ENCODE measurements around the gene NPAS2.

NPAS2 gene

DNA sequence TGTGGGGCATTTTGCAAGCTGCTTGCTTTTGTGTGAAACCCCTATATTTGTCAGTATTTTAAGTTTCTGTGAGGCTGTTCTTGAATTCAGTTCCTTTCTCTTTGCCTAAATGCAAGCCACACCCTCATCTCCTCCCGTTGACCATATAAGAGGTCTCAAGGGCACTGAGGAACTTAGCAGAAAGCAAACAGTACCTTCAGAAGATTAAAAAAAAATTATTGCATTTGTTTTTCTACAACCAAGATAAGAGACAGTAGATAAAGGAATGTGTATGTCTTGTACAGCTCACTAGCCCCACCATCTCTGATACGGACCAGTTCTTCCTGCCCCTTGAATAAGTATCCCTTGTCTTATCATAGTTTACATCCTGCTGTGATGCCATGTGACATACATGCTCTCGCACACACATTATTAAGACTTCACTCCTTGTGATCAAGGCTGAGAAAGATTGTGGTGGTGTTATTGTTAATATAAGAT lies 64.2 kb downstream of the NPAS2 start:
- DNase-seq (ENCODE audit: low read depth in 3 of 3), result no peak

DNA sequence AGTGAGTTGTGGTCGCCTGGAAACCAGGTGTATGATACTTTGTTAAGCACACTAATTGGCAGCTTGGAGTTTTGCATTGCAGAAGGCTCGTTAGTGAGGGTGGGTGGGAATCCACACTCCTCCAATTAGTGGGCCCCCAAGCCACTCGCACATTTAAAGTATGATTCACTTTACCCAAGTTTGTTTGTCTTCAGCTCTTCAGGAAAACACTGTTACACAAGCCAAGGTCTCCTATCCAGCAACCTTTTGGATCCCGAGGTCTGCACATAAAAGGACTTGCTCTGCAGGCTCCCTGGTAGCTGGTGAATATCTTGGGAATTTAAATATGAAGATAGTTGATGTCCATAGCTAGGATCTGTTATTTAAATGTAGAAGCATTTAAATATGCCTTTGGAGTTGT lies 66.1 kb downstream of the NPAS2 start:
- DNase-seq (ENCODE audit: low read depth in 3 of 3), result no peak

DNA sequence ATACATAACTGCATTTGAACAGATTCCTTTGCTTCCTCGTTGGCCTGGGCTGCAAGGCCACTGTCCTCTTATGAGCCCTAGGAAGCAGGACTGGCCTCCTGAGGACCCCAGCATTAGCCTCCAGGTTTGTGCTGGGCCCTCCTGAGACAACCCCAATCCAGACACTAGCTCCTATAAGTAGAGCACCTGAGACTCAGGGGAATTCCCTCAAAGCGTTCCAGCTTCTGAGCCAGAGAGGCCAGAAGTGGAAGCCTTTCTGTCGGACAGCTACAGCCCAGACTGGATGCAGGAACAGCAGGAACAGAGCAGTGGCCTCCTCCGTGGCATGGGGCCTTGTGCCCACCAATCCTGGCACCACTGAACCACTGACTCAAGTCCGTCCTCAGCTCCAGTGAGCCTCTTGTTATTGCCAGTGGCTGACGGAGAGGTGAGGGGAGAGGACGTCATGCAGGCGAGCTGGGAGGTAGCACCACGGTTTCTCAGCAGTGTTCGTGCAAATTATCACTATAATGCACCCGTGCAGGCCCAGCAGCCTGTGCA lies 67.2 kb downstream of the NPAS2 start:
- DNase-seq (ENCODE audit: low read depth in 3 of 3), result no peak

DNA sequence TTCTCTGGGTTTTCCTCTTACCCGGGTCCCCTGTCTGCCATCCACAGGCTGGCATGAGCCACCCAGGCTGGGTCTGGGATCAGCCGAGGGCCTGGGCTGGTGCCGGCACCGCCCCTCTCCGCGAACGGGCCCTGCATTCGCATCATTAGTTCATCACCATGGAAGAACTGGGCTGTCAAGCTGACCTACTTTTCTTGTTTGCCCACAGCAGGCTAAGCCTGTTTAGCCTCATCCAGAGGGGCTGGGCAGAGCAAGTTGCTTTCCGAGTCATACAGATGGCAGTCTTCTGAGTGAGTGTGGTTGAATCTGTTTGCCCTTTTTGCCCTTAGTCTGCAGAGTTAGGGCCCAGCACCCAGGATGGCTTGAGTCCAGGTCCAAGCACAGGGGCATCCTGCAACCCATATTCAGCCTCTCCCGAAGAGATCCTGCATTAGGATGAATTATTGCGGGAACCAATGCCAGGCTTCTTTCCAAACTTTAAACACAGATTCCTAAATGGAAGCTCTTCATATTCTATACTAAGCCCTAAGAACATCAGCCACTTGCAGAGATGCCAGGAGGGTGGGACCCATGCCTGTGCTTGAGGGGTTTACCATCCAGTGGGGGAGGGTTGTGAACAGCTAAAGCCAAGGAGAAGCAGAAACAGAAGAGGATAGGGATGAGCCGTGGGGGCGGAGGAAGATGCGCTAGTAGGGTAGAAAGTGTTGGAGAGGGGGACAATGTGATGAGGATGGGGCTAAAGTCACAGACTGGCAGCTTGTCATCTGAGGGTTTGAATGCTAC lies 68.0 kb downstream of the NPAS2 start:
- no peak for DNase-seq (ENCODE audit: low read depth in 3 of 3)

DNA sequence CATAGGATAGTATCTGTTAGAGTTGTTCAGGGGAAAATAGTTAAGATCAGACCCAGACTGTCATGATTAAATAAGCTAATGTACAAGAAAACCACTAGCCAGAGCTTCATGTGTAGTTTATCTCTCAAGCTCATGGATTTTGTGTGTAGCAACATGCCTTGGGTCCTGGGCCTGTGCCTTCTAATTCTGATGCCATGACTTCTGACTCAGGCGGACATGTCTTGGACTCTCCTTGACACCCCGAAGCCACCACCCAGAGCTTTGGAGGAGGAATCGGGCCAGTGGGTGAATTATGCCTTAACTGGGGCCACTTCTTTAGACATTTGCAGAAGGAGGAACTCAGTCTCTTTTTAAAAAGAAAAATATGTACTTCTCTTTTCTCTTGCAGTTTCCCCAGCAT lies 68.7 kb downstream of the NPAS2 start:
- DNase-seq (ENCODE audit: low read depth in 3 of 3), result no peak

DNA sequence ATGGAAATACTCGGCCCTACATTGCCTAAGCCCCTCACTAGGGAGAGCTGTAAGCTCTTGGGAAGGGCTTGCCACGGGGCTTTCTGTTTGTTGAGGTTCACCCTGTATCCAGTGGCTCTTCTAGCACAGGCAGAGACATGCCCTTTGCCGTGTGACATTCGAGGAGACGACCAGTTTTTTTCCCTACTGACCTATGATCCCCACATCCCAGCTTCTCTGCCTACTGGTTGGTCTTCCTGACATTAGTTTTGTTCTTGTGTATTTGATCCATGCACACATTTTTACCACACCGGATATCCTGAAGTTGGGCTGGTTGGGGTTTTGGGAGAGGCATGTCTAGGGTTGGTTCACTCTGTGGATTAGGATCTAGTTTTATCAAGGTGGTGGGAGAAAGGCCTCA lies 69.3 kb downstream of the NPAS2 start:
- DNase-seq (ENCODE audit: low read depth in 3 of 3), result no peak

DNA sequence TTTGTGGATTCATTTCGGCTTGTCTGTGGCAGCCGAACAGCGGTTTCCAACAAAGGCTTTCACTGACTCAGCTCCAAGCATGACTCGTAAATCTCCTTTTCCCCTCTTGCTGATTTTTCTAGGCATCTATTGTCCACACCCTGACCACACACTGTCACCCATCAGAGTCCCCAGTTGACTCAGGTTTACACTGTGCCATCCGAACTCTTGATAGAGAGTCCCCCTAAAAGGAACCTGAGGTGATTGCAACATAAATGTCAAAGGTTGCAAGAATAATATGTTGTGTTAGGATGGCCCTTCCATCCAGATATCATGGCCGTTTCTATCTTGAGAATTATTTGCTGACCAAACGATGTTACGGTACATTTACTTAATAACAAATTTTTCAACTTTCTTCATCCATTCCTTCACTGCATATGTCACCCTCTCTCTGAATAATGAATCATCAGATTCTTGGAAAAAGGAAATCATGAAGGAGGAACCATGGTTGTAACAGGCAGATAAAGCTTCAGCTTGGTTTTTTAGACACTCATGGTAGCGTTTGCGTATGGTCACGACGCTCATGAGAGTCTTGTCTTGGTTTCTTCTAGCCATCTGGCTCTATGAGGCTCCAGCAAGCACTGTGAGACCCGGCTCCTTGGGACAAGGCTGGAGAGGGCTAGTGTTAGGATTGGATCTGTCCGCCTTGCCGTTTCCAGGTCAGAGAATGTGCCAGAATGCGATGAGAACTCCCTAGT lies 72.1 kb downstream of the NPAS2 start:
- no peak for DNase-seq (ENCODE audit: low read depth in 3 of 3)

DNA sequence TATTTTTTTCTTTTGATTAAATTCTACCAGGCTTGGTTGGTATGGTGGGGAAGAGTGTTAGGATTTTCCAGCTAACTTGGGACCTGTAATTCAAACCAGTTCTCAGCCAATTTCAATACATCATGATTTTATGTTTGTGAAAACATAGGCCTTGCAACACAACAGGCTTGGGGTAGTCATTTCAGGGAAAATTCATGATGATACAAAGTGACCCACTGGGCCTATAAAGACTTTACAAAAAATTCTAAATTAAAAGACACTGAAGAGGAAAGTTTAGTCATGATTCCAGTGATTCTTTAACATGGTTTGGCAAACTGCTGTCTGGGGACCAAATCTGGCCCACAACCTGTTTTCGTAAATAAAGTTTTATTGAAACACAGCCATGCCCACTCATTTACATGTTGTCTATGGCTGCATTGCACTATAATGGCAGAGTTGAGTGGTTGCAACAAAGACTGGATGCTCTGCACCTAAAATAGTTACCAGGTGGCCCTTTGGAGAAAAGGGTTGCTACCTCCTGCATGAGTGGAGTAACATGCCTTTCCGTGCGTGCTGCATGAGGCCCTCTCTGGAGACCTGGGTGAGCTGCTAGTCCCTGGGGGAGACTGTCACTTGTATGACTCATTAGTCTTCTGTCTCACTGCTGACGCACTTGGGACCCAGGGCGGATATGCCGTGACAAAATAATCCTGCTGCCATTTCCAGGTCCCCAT lies 73.6 kb downstream of the NPAS2 start:
- no peak for DNase-seq (ENCODE audit: low read depth in 3 of 3)

DNA sequence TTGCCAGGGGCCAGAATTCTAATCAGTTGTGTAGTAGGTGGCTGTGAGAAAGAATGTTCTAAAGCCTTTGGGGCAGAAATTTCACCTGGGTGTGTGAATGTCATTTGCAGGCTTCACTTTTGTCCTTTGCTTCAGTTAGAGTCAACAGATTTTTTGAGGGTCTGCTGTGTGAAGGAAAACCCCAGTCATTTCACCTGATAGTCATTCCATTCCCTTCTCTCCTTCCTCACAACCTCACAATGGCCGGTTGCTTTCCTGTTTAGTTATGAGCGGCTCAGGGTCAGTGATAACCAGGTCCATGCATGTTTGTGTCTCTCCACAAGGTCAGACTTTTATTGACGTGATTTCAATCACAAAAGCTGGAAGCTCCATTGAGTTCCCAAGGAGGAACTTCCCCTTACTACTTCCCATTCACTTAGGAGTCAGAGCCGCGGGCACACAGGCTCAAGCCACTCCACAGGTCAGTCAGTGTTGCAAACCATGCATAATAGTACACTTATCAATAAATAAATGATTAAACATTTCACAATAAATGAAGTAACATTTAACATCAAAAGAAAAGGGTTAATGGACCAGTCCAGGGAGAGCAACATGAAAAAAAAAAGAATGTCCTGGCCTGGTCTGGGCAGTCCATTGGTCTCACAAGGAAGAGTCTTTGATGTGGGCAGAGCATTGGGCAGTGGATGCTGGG lies 74.3 kb downstream of the NPAS2 start:
- no peak for DNase-seq (ENCODE audit: low read depth in 3 of 3)

DNA sequence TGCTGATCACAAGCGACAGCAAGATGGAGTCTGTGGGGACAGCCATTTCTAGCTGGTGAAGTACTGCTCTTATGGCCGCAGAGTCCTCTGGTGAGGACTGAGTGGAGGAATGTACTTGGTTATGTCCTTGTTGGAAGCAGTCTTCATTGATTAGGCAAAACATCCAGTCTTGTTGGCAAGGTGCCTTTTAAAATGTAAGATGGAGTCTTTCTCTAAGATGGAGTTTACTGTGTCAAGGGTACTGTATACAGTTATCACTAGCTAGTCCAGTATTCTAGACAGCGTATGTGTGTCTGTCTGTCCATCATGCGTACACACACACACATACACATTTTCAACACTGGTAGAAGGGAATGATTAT lies 74.8 kb downstream of the NPAS2 start:
- no peak for DNase-seq (ENCODE audit: low read depth in 3 of 3)

DNA sequence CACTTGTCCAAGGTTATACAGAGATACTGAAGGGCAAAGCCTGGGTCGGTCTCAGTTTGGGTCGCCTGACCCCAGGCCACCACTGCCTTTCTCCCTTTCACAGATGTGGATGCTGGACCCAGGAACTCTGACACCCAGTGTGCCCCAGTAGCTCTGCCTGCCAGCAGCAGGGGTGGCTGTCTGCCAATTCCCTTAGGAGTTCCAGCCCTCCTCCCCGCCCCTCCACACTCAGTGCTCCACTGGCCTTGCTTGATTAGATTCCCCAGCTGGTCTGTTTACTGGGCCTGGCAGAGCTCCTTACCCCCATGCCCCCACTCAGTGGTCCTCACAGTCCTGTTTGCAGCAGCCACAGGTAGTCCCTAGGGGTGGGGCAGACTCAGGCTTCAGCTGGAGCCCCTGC lies 75.5 kb downstream of the NPAS2 start:
- DNase-seq (ENCODE audit: low read depth in 3 of 3), result no peak

DNA sequence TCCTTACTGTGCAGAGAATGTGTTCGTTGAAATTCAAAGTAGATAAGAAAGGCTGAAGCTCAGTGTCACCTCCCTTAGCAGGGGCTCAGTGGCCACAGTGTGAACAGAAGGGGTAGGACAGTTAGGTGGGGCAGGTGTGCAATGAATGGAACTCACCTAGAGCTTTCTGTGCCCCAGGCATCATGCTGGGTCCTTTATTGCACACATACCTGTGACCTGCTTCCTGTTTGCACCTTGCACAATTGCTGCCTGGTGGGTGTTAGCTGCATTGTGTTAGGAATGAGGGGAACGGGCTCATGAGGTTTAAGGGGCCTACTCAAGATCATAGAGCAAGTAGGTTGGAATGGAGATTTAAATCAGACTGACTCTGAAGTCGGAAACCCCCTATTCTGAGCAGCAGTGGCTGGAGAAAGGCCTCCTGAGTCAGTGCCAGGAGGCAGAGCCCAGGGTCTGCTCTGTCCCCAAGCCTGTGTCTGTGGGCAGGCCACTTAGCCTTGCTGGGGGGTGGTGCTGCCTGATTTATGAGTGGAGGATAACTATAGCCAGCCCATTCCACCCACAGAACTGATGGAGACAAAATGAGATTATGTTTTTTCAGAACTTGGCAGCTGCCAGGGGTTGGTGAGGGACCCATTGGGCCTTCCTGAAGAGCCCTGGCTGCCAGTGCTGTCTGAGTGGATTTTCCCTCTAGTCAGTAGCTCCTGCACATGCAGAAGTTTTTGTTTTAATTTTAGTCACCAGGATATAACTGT lies 76.2 kb downstream of the NPAS2 start:
- no peak for DNase-seq (ENCODE audit: low read depth in 3 of 3)

DNA sequence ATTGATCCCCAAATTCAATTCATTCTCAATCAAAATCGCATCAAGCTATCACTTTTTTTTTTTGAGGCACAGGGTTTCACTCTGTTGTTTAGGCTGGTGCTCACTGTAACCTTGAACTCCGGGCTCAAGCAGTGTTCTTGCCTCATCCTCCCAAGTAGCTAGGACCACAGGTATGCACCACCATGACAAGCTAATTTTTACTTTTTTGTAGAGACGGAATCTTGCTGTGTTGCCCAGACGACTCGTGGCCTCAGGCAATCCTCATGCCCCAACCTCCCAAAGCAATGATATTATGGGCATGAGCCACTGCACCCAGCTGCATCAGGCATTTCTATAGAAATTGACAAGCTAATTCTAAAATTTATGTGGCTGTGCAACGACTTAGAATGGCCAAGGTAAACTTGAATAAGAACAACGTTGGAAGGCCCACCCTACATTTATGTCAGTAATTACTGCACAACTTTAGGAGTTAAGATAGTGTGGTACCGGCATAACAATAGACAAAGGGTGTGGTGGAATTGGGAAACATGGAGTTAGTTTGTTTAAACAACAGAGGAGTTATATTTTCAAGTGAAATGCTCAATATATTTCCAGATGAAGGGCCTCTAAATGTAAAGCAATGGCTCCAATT lies 78.2 kb downstream of the NPAS2 start:
- no peak for DNase-seq (ENCODE audit: low read depth in 3 of 3)

DNA sequence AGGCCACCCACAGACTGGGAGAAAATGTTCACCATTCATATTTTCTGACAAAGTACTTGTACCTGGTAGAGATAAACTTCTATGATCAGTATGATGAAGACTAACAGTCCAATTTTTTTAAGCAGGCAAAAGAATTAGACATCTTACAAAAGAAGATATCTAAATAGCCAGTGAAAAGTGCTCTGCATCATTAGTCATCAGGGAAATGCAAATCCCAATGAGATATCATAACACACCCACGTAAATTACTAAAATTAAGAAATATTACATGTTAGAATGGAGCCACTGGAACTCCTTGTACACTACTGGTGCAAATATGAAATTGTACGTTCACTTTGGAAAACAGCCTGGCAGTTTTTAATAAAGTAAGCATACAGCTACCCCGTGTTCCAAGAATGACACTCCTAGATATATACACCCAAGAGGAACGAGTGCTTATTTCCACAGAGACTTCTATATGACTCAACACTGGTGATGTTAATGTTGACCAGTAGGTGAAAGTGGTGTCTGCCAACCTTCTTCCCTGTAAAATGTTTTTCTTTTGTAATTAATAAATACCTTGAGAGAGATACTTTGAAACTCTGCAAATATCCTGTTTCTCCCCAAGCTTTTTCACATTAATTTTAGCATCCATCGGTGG lies 80.3 kb downstream of the NPAS2 start:
- DNase-seq (ENCODE audit: low read depth in 3 of 3), result no peak

DNA sequence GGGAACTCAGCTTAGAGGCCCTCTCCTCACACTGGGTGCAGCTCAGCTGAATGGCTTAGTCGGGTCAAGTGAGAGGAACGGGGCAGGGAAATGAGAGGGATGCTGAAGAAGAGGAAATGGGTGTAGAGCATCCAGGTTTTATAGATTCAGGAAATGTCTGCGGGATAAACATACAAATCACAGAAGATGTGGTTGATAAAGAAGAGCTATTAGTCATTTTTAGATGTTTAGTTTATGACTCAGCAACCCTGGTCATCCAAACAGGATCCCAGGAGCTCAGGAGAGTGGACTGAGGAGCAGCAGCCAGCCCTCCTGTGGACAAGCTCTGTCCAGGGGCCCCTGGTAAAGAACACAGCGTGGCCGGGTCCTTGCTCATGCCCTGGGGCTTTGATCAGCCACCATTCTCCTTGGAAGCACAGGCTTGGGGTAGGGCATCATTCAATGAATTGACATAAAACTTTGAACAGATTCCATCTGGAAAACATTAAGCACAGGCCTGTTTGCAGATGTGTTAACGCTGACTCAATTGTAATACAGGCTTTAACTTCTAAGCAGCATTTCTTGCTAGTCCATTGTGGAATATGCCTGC lies 83.0 kb downstream of the NPAS2 start:
- no peak for DNase-seq (ENCODE audit: low read depth in 3 of 3)

DNA sequence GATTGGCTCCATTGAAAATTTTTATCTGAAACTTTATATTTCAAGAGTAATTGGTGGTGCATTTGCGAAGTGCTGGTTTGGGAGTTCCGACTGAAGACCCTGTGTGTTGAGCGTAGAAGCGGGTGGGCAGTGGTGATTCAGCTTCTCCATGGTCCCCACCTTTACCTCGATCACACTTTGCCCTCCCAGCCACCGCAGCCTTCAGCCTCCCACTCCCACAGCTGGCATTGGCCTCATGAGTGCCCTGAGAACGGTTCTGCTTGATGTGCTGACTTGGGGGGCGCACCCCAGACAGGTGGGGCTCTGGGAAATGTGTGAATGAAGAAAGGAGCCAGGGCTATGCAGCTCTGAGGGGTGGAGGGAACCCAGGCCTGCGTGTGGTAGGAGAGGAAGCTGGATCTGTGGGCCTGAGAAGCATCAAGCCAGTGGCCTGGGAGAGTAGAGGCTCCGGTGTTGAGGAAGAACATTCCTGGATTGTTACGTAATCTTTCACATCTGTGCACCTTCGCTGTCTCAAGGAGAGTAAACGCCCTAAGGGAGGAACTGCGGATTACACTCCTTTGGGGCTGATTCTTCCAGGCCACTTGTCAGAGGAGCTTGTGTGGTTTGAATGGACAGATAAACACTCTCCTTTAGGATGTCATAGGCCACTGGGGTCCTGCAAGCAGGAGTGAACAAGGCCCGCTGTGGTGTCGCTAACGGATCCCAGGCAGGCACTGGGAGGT lies 83.8 kb downstream of the NPAS2 start:
- DNase-seq (ENCODE audit: low read depth in 3 of 3), result no peak

DNA sequence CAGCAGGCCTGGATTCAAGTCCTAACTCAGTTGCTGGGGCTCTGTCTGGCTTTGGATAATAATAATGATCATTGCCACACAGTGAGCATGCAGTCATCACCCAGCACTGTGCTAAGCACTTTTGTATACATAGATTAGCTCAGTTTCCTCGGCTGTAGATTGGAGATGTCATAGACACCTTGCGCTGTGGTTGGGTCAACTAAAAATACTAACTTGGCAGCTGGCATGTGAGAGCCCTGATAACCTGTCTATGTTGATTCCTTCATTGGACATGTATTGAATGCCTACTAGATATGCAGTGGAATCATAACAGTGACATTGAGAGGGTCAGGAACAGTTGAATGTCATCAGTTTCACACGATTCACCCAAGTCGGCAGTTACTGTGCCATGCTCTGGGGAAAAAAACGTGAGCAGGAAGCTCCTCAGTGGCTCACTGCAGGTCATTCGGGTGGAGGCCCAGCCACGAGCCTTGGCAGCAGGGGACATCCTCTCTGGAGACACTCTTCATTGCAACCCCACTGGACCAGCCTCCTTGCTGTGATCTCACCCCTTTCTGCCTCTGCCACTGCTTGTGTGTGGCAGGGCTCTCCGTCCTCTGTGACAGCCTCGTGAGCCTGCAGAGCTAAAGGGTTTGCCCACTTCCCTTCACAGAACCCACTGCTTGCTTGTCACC lies 85.3 kb downstream of the NPAS2 start:
- no peak for DNase-seq (ENCODE audit: low read depth in 3 of 3)

DNA sequence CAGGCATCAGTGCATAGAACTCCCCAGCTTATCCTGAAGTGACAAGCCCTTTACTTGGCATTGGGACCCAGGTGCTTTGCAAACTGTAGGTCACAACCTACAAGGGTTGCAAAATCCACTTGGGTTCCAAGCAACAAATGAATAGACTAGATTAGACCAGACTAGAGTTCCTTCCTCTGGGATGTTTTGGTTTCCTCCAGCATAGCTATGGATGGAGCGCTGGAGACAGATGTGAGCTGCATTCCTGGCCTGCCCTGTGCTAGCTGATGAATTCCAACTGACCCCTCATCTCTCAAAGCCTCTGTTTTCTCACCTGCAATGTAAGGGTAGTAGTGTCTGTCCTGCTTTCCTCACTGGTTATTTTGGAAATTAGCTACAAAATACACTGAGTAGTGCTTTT lies 86.2 kb downstream of the NPAS2 start:
- no peak for DNase-seq (ENCODE audit: low read depth in 3 of 3)

DNA sequence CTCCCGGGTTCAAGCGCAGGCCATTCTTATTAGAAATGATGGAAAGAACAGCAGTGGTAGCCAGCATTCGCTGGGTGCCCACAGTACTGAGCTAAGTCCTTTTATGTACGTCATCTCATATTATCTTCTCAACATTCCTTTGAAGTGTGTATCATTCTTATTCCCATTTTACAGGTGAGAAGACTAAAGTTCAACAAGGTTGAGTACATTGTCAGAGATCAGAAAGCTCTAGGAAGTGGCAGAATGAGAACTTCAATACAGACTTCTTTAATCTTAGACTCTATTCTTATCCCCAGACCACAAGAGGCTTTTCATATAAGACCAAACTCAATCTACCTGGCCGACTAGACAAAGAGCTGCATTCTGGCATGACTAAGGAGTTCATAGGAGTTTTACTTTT lies 86.7 kb downstream of the NPAS2 start:
- no peak for DNase-seq (ENCODE audit: low read depth in 3 of 3)
